ENCODE measurements around the gene ELOVL7.

Gene ELOVL7

DNA sequence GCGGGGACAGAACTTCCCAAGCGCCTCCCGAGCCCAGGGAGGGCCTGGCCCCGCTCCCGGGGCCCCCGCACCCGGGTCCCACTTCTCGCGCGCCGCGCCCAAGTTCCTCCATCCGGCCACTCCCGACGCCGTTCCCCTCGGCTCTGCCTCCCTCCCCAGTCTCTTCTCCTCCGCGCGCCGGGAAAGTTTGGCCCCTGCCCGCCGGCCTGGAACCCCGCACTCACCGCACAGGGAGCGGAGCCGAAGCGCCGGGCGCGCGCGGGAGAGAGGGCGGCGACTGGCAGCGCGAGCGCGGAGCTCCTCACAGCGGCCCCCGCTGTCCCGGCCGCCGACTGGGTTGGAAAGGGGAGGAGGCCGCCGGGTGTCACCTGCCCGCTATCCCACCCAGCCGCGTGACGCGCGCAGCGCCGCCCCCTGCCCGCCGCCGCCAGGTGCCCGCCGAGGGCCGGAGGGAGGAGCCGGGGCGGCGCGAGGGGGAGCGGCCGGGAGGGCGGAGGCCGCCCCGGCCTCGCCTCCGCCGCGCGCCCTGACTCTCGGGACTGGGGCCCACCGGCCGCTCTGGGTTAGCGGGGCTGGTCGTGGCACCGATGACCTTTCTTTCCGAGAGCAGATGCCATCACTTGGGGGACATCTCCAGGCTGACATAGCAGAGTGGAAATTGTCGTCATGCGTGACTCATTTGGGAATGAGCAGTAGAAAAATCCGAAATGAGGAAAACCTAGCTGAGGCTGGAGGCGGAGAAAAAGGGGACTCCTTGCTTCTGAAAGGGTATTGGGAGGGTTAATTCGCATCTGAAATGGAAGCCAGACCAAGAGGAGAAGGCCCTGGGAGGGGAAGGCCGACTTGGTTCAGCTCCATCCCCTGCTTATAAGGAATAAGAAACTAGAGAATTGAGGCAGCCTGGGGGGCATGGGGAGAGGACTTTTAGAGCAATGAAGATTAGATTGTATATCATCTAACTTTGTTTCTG is at the start of gene ELOVL7:
TSS of gene ELOVL7 (minus strand) at position 334 of the 970 bp plus-strand sequence. CDS start 56,872 bp downstream, outside the sequence.
- peak; percentile 83 for DNase-seq (ENCODE audit: low read depth)
- TF ChIP-seq, protein P1, sequence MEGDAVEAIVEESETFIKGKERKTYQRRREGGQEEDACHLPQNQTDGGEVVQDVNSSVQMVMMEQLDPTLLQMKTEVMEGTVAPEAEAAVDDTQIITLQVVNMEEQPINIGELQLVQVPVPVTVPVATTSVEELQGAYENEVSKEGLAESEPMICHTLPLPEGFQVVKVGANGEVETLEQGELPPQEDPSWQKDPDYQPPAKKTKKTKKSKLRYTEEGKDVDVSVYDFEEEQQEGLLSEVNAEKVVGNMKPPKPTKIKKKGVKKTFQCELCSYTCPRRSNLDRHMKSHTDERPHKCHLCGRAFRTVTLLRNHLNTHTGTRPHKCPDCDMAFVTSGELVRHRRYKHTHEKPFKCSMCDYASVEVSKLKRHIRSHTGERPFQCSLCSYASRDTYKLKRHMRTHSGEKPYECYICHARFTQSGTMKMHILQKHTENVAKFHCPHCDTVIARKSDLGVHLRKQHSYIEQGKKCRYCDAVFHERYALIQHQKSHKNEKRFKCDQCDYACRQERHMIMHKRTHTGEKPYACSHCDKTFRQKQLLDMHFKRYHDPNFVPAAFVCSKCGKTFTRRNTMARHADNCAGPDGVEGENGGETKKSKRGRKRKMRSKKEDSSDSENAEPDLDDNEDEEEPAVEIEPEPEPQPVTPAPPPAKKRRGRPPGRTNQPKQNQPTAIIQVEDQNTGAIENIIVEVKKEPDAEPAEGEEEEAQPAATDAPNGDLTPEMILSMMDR (IDR thresholded peaks at IDR 0.05; ENCODE audit: insufficient read depth, low read depth, low read length, missing control alignments): peak; percentile 40
- peak within 1 kb of the TSS; percentile 85 for H3K4me3 ChIP-seq (ENCODE audit: low read depth, low read length)

DNA sequence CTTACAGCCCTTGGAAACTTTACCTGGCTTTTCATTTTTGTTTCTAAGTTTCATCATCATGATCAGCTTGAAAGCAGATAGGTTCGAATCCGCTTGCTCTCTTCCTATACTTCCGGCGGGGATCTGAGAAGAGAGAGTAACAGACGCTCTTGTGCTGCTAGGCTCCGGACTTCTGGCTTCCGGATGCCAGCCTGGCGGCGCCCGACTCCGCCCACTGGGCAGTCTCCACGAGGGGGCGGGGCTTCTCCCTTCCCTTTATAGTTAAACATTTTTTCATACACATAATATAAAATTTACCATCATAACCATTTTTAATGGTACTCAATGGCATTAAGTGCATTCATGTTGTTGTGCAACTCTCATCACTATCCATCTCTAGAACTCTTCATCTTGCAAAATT is 49.5 kb upstream of the ELOVL7 start:
- TF ChIP-seq, protein P1 (IDR thresholded peaks at IDR 0.05; ENCODE audit: insufficient read depth, low read depth, low read length, missing control alignments): no peak
- DNase-seq (ENCODE audit: low read depth): no peak
- no peak overlapping the region for H3K4me3 ChIP-seq (ENCODE audit: low read depth, low read length)

DNA sequence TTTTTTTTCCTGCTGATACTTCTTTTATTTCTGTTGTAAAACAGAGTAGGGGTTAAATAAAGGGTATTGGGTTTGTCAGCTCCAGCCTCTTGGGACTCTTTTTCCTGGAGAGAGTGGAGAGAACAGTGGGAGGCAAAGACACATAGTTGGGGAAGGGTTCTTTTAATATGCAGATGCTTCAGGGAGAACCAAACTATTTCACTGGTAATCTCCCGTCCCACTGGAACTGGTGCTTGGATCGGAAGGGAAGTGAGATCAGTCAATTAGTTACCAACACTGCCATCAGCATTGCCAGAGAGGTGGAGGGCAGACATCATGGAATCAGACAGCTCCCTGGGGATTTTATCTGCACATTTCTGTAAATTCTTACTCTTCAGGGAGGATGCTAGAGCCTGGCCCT is 47.6 kb upstream of the ELOVL7 start:
- DNase-seq (ENCODE audit: low read depth): no peak
- TF ChIP-seq, protein P1 (IDR thresholded peaks at IDR 0.05; ENCODE audit: insufficient read depth, low read depth, low read length, missing control alignments): no peak
- no peak overlapping the region for H3K4me3 ChIP-seq (ENCODE audit: low read depth, low read length)

DNA sequence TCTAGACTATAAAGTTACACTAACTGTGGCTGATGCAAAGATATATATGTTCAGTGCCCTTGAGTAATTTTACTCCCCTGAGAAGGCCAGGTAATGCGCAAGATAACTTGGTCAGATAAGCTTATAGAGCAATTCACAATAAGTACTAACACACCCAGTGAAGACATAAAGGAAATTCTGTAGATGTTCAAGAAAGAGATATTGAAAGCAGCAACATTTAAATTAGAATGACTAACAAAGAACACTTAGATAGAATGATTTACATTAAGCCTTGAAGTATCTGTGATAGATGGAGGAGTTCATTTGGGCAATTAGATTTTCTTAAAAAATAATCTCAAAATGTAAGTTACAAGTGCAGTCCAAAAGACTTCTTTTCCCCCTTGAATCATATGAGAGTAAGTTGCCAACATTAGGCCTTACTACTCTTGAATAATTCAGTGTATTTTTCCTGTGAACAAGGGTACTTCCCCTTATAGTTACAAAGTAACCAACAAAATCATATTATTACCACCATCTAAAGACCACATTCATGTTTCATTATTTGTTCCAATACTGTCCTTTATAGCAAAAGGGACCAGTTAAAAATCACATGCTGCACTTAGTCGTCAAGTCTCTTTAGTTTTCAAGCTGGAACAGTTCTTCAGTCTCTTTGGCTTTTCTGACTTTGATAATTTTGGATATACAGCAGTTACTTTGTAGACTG is 44.4 kb upstream of the ELOVL7 start:
- H3K4me3 ChIP-seq (ENCODE audit: low read depth, low read length): no peak overlapping the region
- TF ChIP-seq, protein P1 (IDR thresholded peaks at IDR 0.05; ENCODE audit: insufficient read depth, low read depth, low read length, missing control alignments): no peak
- DNase-seq (ENCODE audit: low read depth): no peak

DNA sequence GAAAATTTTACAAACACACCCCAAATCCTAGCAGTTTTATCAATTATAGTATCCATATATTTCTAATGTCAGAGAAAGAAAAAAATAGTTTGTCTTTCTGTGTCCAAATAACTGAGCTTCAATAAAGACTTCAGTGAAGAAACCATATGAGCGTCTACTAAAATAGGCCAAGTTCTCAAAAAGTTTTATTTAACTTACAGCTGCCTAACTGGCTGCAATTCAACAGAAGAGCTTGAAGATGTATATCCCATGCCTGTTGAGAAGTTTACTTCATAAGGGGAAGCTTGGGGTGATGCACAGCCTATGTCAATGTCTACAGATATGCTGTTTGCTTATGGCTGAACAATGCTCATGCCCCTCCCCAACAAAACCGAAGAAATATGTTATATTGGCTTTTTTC is 43.7 kb upstream of the ELOVL7 start:
- DNase-seq (ENCODE audit: low read depth): no peak

DNA sequence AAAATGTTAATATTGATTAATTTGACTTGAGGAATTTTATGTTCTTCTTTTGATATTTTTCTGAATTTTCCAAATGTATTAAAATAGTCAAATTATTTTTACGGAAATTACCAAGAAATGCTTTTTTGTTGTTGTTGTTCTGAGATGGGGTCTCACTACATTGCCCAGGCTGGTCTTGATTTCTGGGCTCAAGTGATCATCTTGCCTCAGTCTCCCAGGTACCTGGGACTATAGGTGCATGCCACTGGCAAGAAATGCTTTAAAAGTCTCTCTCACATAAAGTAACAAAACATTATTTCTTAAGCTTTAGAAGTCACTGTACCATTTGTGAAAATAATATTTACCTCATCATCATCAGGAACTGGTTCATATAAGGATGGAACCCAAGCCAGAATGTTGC is 43.0 kb upstream of the ELOVL7 start:
- TF ChIP-seq, protein P1 (IDR thresholded peaks at IDR 0.05; ENCODE audit: insufficient read depth, low read depth, low read length, missing control alignments): no peak

More for the DNA sequence above, 43.7 kb upstream of the ELOVL7 start:
- no peak overlapping the region for H3K4me3 ChIP-seq (ENCODE audit: low read depth, low read length)
- TF ChIP-seq, protein P1 (IDR thresholded peaks at IDR 0.05; ENCODE audit: insufficient read depth, low read depth, low read length, missing control alignments): no peak

More for the DNA sequence above, 43.0 kb upstream of the ELOVL7 start:
- H3K4me3 ChIP-seq (ENCODE audit: low read depth, low read length): no peak overlapping the region
- no peak for DNase-seq (ENCODE audit: low read depth)
